HG02852 (cell line): ENCODE data around the gene INO80.
"Not testable (repeated sequence)": the region's sequence is repeated elsewhere in the genome, so short reads cannot be mapped to it uniquely, and the experiment has no call there.

ENCODE experiments used
- ATAC-seq: cut with Tn5 transposase; IDR thresholded peaks from one replicate; pipeline ENCODE4 v1.9.1; 2021; ENCODE audit warnings: mild to moderate bottlenecking, moderate library complexity; ENCODE audit not compliant: unreplicated experiment

INO80 gene

GRCh38 chr15:41116116-41116961, at the start of gene INO80:
TSS of gene INO80 (minus strand) at chr15:41116280. CDS start at chr15:41096310, 19,970 bp downstream.
- peak; percentile 71 for ATAC-seq

- no peak for ATAC-seq
Measured at GRCh38 chr15:41161736-41162135, 45.7 kb upstream of the INO80 start.

- ATAC-seq, result no peak
Measured at GRCh38 chr15:41161336-41161735, 45.3 kb upstream of the INO80 start.

- no peak for ATAC-seq
Measured at GRCh38 chr15:41160639-41161315, 44.7 kb upstream of the INO80 start.

- ATAC-seq, result no peak
Measured at GRCh38 chr15:41154412-41154811, 38.3 kb upstream of the INO80 start.

- no peak for ATAC-seq
Measured at GRCh38 chr15:41153733-41154132, 37.7 kb upstream of the INO80 start.

- ATAC-seq, result no peak
Measured at GRCh38 chr15:41151451-41152005, 35.4 kb upstream of the INO80 start.

GRCh38 chr15:41150279-41150678, 34.2 kb upstream of the INO80 start:
- no peak for ATAC-seq

- no peak for ATAC-seq
Measured at GRCh38 chr15:41148065-41148464, 32.0 kb upstream of the INO80 start.

- no peak for ATAC-seq
Measured at GRCh38 chr15:41139619-41140018, 23.5 kb upstream of the INO80 start.

GRCh38 chr15:41139112-41139511, 23.0 kb upstream of the INO80 start:
- not testable (repeated sequence) for ATAC-seq

- ATAC-seq, result not testable (repeated sequence)
Measured at GRCh38 chr15:41135580-41135979, 19.5 kb upstream of the INO80 start.

GRCh38 chr15:41133454-41133853, 17.4 kb upstream of the INO80 start:
- no peak for ATAC-seq

- not testable (repeated sequence) for ATAC-seq
Measured at GRCh38 chr15:41132094-41132493, 16.0 kb upstream of the INO80 start.

- ATAC-seq, result no peak
Measured at GRCh38 chr15:41128174-41128902, 12.3 kb upstream of the INO80 start.

GRCh38 chr15:41125931-41126642, 10.0 kb upstream of the INO80 start:
- no peak for ATAC-seq

- ATAC-seq, result no peak
Measured at GRCh38 chr15:41125063-41125669, 9.1 kb upstream of the INO80 start.

- no peak for ATAC-seq
Measured at GRCh38 chr15:41124058-41124457, 8.0 kb upstream of the INO80 start.

GRCh38 chr15:41122849-41123248, 6.8 kb upstream of the INO80 start:
- ATAC-seq, result no peak

- ATAC-seq, result no peak
Measured at GRCh38 chr15:41121951-41122350, 5.9 kb upstream of the INO80 start.
